ENCODE data around the gene TMEM135.
"Not testable (repeated sequence)": the region's sequence is repeated elsewhere in the genome, so short reads cannot be mapped to it uniquely, and the experiment has no call there.

DNA sequence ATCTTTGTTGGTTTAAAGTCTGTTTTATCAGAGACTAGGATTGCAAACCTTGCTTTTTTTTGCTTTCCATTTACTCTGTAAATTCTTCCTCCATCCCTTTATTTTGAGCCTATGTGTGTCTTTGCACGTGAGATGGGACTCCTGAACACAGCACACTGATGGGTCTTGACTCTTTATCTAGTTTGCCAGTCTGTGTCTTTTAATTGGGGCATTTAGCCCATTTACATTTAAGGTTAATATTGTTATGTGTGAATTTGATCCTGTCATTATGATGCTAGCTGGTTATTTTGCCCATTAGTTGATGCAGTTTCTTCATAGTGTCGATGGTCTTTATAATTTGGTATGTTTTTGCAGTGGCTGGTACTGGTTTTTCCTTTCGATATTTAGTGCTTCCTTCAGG, 131.3 kb downstream of the TMEM135 start:
- not testable (repeated sequence) for TF ChIP-seq CTCF (IDR thresholded peaks at IDR 0.05; ENCODE audit: insufficient read depth, low read length, poor library complexity, severe bottlenecking); EZH2phosphoT487 (conservative IDR thresholded peaks at IDR 0.05; ENCODE audit: low read length)
